T-helper 17 cell (primary cell): ENCODE results near the gene NHSL2. TPM values are rescaled to one million over a fixed set of nuclear protein-coding genes. Genes with fewer than 3 reads are reported as not detected.

Source experiments
- ATAC-seq: fragments of 150-1000 bp; cut with Tn5 transposase; 2 replicates; pipeline ENCODE4 v1.10.0; 2021; ENCODE audit warnings: mild to moderate bottlenecking, moderate library complexity
- DNase-seq, 3 donors: peaks; one replicate each; pipeline versions ENCODE4 v3.0.0 to v3.0.0-alpha.2; 2020 to 2021
- H3K9me3 ChIP-seq: one replicate; pipeline ENCODE4 v1.7.0; 2013; ENCODE audit warnings: low read length, mild to moderate bottlenecking; ENCODE audit not compliant: control insufficient read depth, poor library complexity, severe bottlenecking
- H3K27ac Mint-ChIP-seq: one replicate; pipeline ENCODE4 v1.8.0; 2022; ENCODE audit warnings: mild to moderate bottlenecking, moderate library complexity, mixed read lengths
- H3K27me3 Mint-ChIP-seq: one replicate; pipeline ENCODE4 v1.8.0; 2022; ENCODE audit warnings: mixed read lengths
- H3K36me3 Mint-ChIP-seq: one replicate; pipeline ENCODE4 v1.8.0; 2022; ENCODE audit warnings: low read depth, mixed read lengths
- H3K4me1 Mint-ChIP-seq: one replicate; pipeline ENCODE4 v1.8.0; 2022; ENCODE audit warnings: mild to moderate bottlenecking, mixed read lengths
- H3K4me3 Mint-ChIP-seq: one replicate; pipeline ENCODE4 v1.8.0; 2022; ENCODE audit warnings: mild to moderate bottlenecking, moderate library complexity, mixed read lengths
- total RNA-seq, 4 donors: library from RNA in 2 of 4; stranded (reverse) in 2 of 4; gene quantifications; one replicate each; pipeline ENCODE4 v1.2.3 and lab custom pipeline; 2022 to 2026

The NHSL2 gene
- total RNA-seq, 2 donors from 2014 or later, result 10.0 to 20.3 TPM

GRCh38 chrX:72020204-72020603, 109.6 kb downstream of the NHSL2 start:
- Mint-ChIP-seq H3K36me3 (no peaks in the 10 kb centered on the region), H3K4me3 (no peak overlapping the region), H3K4me1 (peaks cover 14% of the 10 kb centered on the region), H3K27ac (peak overlapping the region; percentile 91), H3K27me3 (no peaks in the 10 kb centered on the region)
- DNase-seq, result no peak
- no peak for ATAC-seq
- no peaks in the 10 kb centered on the region for H3K9me3 ChIP-seq

- Mint-ChIP-seq H3K4me1 (peaks cover 14% of the 10 kb centered on the region), H3K36me3 (no peaks in the 10 kb centered on the region), H3K27ac (peak overlapping the region; percentile 91), H3K27me3 (no peaks in the 10 kb centered on the region), H3K4me3 (no peak overlapping the region)
- H3K9me3 ChIP-seq, result no peaks in the 10 kb centered on the region
- peak; percentile 45 for ATAC-seq
- no peak for DNase-seq
These were observed 110.1 kb downstream of the NHSL2 start for GRCh38 chrX:72020788-72021187.

GRCh38 chrX:72021975-72022374, 111.3 kb downstream of the NHSL2 start:
- Mint-ChIP-seq H3K27me3 (no peaks in the 10 kb centered on the region), H3K4me1 (peaks cover 20% of the 10 kb centered on the region), H3K27ac (peak overlapping the region; percentile 91), H3K36me3 (no peaks in the 10 kb centered on the region), H3K4me3 (no peak overlapping the region)
- ATAC-seq (no peak), DNase-seq (no peak)
- no peaks in the 10 kb centered on the region for H3K9me3 ChIP-seq

- Mint-ChIP-seq H3K27ac (no peak overlapping the region), H3K4me3 (no peak overlapping the region), H3K27me3 (no peaks in the 10 kb centered on the region), H3K36me3 (no peaks in the 10 kb centered on the region), H3K4me1 (peaks cover 20% of the 10 kb centered on the region)
- DNase-seq (no peak), ATAC-seq (no peak)
- H3K9me3 ChIP-seq, result no peaks in the 10 kb centered on the region
These were observed 112.4 kb downstream of the NHSL2 start for GRCh38 chrX:72023071-72023470.

GRCh38 chrX:72025236-72025770, 114.7 kb downstream of the NHSL2 start:
- no peaks in the 10 kb centered on the region for H3K36me3 Mint-ChIP-seq
- no peaks in the 10 kb centered on the region for H3K27me3 Mint-ChIP-seq
- ATAC-seq (no peak), DNase-seq (no peak)
- H3K27ac Mint-ChIP-seq, result no peak overlapping the region
- H3K9me3 ChIP-seq, result no peaks in the 10 kb centered on the region
- H3K4me1 Mint-ChIP-seq, result peaks cover 20% of the 10 kb centered on the region
- no peak overlapping the region for H3K4me3 Mint-ChIP-seq

- Mint-ChIP-seq H3K4me3 (no peak overlapping the region), H3K4me1 (peaks cover 14% of the 10 kb centered on the region), H3K36me3 (no peaks in the 10 kb centered on the region), H3K27ac (no peak overlapping the region), H3K27me3 (no peaks in the 10 kb centered on the region)
- DNase-seq (no peak), ATAC-seq (peak; percentile 62)
- H3K9me3 ChIP-seq, result no peaks in the 10 kb centered on the region
These were observed 115.8 kb downstream of the NHSL2 start for GRCh38 chrX:72026341-72027023.

GRCh38 chrX:72027024-72027913, 116.6 kb downstream of the NHSL2 start:
- DNase-seq, result no peak
- ATAC-seq, result no peak
- H3K4me1 Mint-ChIP-seq, result peaks cover 8% of the 10 kb centered on the region
- H3K36me3 Mint-ChIP-seq, result no peaks in the 10 kb centered on the region
- no peaks in the 10 kb centered on the region for H3K9me3 ChIP-seq
- no peak overlapping the region for H3K4me3 Mint-ChIP-seq
- no peak overlapping the region for H3K27ac Mint-ChIP-seq
- no peaks in the 10 kb centered on the region for H3K27me3 Mint-ChIP-seq

- no peak for ATAC-seq
- H3K9me3 ChIP-seq, result no peaks in the 10 kb centered on the region
- no peak for DNase-seq
- Mint-ChIP-seq H3K27me3 (no peaks in the 10 kb centered on the region), H3K4me1 (peaks cover 8% of the 10 kb centered on the region), H3K27ac (no peak overlapping the region), H3K4me3 (no peak overlapping the region), H3K36me3 (no peaks in the 10 kb centered on the region)
These were observed 117.3 kb downstream of the NHSL2 start for GRCh38 chrX:72027914-72028307.

GRCh38 chrX:72028701-72029470, 118.2 kb downstream of the NHSL2 start:
- no peaks in the 10 kb centered on the region for H3K9me3 ChIP-seq
- ATAC-seq (no peak), DNase-seq (no peak)
- Mint-ChIP-seq H3K36me3 (no peaks in the 10 kb centered on the region), H3K27me3 (no peaks in the 10 kb centered on the region), H3K4me1 (peaks cover 6% of the 10 kb centered on the region), H3K4me3 (no peak overlapping the region), H3K27ac (no peak overlapping the region)

GRCh38 chrX:72029483-72030411, 119.1 kb downstream of the NHSL2 start:
- Mint-ChIP-seq H3K27ac (no peak overlapping the region), H3K4me3 (no peak overlapping the region), H3K27me3 (no peaks in the 10 kb centered on the region), H3K36me3 (no peaks in the 10 kb centered on the region), H3K4me1 (peaks cover 6% of the 10 kb centered on the region)
- ATAC-seq (no peak), DNase-seq (no peak)
- H3K9me3 ChIP-seq, result no peaks in the 10 kb centered on the region

GRCh38 chrX:72030431-72030830, 119.8 kb downstream of the NHSL2 start:
- H3K36me3 Mint-ChIP-seq, result no peaks in the 10 kb centered on the region
- H3K9me3 ChIP-seq, result no peaks in the 10 kb centered on the region
- peaks cover 6% of the 10 kb centered on the region for H3K4me1 Mint-ChIP-seq
- H3K27ac Mint-ChIP-seq, result no peak overlapping the region
- no peak overlapping the region for H3K4me3 Mint-ChIP-seq
- ATAC-seq (no peak), DNase-seq (no peak)
- no peaks in the 10 kb centered on the region for H3K27me3 Mint-ChIP-seq

- Mint-ChIP-seq H3K27ac (no peak overlapping the region), H3K36me3 (no peaks in the 10 kb centered on the region), H3K4me3 (no peak overlapping the region), H3K27me3 (no peaks in the 10 kb centered on the region), H3K4me1 (peaks cover 6% of the 10 kb centered on the region)
- DNase-seq (no peak), ATAC-seq (no peak)
- H3K9me3 ChIP-seq, result no peaks in the 10 kb centered on the region
These were observed 120.5 kb downstream of the NHSL2 start for GRCh38 chrX:72031118-72031517.
